Stimulated activated CD8-positive, alpha-beta memory T cell treated with anti-CD3 and anti-CD28 coated beads, Interleukin-7, amount 100 ng/mL, for 48 hours (primary cell): ENCODE results near the gene LZIC.
"Not testable (repeated sequence)": the region's sequence is repeated elsewhere in the genome, so short reads cannot be mapped to it uniquely, and the experiment has no call there.

Experiments used
- DNase-seq, 2 donors: peaks; one replicate each; pipeline ENCODE4 v3.0.0-alpha.2; 2020; ENCODE audit warnings: low read depth in 1 of 2; ENCODE audit errors: extremely low read depth in 1 of 2

LZIC gene

GRCh38 chr1:9942939-9943788 lies at the start of gene LZIC, which contains the start of gene NMNAT1:
Gene LZIC (minus strand): TSS chr1:9943391. CDS start chr1:9936619, 6,772 bp downstream.
Gene NMNAT1 (plus strand): TSS chr1:9943475. CDS start chr1:9972074, 28,599 bp downstream.
- DNase-seq, result peak; percentile 89 to 90

GRCh38 chr1:9992910-9993309 lies 49.7 kb upstream of the LZIC start:
- no peak for DNase-seq

DNA sequence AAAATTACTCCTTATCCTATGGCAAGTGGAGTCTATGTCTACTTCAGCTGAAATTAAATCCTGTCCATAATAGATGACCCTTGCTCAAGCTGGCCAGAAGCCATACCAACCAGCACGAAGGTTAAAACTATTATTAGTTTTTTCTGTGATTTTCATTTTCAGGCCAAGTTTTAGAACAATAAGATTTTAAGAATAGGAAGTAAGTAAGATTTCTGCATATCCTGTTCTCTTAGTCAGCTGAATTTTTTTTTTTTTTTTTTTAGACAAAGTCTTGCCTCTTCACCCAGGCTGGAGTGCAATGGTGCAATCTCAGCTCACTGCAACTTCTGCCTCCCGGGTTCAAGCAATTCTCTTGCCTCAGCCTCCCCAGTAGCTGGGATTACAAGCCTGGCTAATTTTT lies 47.8 kb upstream of the LZIC start:
- DNase-seq, result no peak

DNA sequence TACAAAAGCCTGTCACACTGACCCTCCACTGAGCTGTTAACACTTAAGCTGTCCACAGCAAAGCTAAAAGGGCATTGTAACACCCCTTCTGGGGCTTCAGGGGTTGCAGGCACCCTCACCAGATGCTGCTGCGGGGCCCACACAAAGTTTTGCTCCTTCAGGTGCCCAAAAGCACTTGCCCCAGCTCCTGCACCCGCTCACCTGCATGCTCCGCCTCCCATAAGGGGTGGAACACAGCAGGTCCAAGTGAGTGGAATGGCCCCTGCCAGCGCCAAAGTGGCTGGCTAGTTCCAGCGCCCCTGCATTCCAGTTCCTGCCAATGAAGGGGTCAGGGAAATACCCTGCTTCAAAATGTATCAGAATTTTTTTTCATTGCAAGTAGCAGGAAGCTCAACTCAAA lies 46.6 kb upstream of the LZIC start:
- DNase-seq, result no peak

GRCh38 chr1:9985001-9985400 lies 41.8 kb upstream of the LZIC start:
- DNase-seq, result no peak

GRCh38 chr1:9984253-9984652 lies 41.1 kb upstream of the LZIC start:
- no peak for DNase-seq

- DNase-seq, result no peak
Measured at GRCh38 chr1:9960706-9961562, 17.7 kb upstream of the LZIC start.

- no peak for DNase-seq
Measured at GRCh38 chr1:9960011-9960410, 16.8 kb upstream of the LZIC start.

DNA sequence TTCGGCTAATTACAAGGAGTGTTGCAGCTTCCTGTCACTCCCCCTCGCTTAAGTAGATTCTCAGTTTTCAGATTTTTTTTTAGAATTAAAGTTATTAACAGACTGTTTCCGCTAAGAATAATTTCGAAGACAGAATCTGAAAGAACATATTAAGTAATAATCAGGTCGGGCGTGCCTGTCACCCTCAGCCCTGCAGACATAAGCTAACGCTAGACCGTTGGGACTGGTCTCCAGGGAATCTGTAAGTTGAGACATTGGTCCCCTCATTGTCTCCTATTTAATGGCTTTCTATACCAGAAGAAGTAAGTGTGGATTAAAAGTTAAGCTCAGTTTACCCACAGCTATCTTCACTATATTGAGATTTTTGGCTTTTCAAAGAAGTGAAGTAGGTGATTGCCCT lies 14.5 kb upstream of the LZIC start:
- DNase-seq, result no peak

- DNase-seq, result no peak
Measured at GRCh38 chr1:9946315-9946714, 3.1 kb upstream of the LZIC start.

- no peak for DNase-seq
Measured at GRCh38 chr1:9942399-9942938, 722 bp downstream of the LZIC start.

- no peak for DNase-seq
Measured at GRCh38 chr1:9929431-9930385, 13.5 kb downstream of the LZIC start.

- DNase-seq, result no peak
Measured at GRCh38 chr1:9927259-9927658, 15.9 kb downstream of the LZIC start.

DNA sequence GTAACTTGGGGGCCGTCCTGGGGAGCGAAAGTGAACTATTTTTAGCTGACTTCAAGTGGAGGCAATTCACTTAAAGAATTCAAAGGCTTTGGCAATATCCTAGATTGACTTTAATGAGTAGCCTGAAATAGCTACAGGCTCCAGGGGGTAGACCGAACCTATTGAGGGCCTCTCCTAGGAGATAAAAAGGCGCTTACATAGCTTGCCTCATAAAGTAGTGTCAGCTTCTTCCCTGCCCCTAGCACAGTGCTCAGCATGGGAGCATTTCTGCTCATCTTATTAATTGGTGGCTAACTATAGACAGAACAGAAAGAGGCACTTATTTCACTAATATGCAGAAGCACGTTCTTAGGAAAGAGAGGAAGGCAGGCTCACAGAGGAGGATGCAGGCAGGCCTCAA lies 20.8 kb downstream of the LZIC start:
- DNase-seq, result no peak

DNA sequence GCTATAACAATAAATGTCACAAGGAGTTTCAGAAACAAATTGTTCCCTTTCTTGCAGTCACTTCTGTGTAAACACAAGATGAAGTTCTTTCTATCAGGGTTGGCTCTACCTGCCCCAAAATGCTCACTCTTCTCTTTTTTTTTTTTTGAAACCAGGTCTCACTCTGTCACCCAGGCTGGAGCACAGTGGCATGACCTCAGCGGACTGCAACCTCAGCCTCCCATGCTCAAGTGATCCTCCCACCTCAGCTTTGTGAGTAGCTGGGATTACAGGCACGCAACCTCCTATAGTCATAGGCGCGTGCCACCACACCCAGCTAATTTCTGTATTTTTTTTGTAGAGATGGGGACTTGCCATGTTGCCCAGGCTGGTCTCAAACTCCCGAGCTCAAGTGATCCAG lies 22.6 kb downstream of the LZIC start:
- no peak for DNase-seq

DNA sequence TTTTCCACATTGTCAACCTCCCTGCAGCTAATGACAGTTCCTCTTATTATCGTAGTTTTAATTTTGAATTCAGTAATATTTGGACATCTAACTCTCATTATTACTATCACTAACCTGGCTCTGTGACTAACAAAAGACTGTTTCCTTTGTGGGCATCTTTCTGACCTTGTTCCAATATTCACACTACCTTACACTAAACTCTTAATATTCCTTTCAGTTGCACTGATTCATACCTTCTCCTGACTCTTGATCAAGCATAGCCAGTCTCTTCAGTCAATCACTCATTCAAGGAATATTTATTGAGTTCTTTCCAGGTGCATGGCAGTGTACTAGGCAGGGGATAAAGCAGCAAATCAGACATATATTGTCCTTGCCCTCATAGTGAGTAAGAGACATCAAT lies 25.3 kb downstream of the LZIC start:
- no peak for DNase-seq

DNA sequence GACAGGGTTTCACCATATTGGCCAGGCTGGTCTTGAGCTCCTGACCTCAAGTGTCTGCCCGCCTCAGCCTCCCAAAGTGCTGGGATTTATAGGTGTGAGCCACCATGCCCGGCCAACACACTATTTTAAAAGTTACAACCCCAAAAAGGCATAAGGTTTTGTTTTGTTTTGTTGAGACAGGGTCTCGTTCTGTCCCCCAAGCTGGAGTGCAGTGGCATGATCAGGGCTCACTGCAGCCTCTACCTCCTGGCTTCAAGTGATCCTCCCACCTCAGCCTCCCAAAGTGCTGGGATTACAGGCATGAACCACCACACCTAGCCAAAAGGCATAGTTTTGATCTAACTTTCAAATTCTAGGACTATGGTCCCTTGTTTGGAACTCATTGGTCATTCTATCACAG lies 25.7 kb downstream of the LZIC start:
- not testable (repeated sequence) for DNase-seq

DNA sequence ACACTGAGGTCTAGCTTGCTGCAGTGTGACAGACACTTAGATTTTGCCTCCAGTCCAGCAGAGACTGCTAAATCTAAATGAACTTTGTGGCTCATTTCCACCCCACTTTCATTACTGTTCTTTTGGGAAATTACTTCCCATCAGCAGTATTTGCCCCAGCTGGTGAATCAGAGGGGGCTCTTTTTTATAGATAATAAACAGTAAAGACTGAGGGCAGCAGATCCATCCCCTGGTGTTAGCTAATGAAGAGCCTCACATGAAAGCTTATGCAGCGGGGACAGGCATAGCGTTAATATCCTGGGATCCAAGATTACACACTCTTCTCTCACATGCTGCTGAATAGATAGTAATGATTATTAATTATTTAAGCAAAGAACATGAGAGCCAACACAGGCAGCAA lies 26.7 kb downstream of the LZIC start:
- no peak for DNase-seq

DNA sequence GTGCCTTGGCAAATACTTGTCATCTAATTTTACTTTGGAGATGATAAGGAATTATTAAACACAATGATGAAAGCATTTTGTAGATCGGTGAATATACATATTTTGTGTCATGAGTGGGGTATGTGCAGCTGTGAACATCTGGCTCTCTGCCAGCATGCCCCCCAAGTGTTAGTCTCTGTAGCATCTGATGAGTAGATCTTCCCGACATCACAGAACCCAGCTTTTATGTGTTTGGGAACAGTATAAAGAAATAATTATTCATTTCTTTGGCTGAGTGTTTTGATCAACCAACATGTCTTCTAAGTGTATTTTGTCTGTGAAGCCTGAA lies 28.6 kb downstream of the LZIC start:
- DNase-seq, result no peak

GRCh38 chr1:9912264-9912936 lies 30.8 kb downstream of the LZIC start:
- no peak for DNase-seq
